Measurements from ENCODE around the gene SHANK3. TPM values are rescaled to one million over a fixed set of nuclear protein-coding genes. Genes with fewer than 3 reads are reported as not detected.

Gene SHANK3
- total and polyA plus RNA-seq, 3 experiments from 2014 or later = 0.07 TPM; not detected in 1

DNA sequence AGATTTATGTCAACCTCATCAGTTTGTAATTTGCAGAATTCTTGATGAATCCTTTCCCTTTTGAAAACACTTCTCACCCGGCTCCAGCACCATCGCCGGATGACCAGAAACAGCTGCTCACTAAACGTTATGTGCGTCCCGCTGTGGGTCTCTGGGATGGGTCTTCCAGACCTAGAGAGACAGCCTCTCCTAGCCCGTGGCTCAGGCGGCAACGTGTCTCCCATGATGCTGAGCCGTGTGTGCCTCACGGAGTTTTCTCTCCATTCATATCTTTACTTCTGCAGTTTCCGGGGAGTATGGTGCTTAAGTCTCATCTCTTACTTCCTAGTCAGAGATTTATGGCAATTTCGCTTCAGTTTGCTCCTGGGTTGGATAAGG lies 40.4 kb downstream of the SHANK3 start:
- Mint-ChIP-seq H3K27me3 (peaks cover 7 to 10% of the 10 kb centered on the region in 2 donors), H3K27ac (no peak overlapping the region), H3K4me1 (peaks cover 0 to 2% (median 0%) of the 10 kb centered on the region in 3 donors), H3K36me3 (no peaks in the 10 kb centered on the region), H3K4me3 (no peak overlapping the region), H3K9me3 (no peaks in the 10 kb centered on the region)
- DNase-seq = no peak
- Histone ChIP-seq H3K4me3 (ENCODE audit: low read length) (no peak overlapping the region), H3K4me1 (ENCODE audit: insufficient read depth, low read length) (no peaks in the 10 kb centered on the region), H3K27me3 (ENCODE audit: insufficient read depth, low read length, poor library complexity, severe bottlenecking) (no peaks in the 10 kb centered on the region), H3K9me3 (ENCODE audit: low read length) (no peaks in the 10 kb centered on the region), H3K36me3 (ENCODE audit: insufficient read depth, low read length) (no peaks in the 10 kb centered on the region), H3K27ac (ENCODE audit: low read depth, low read length) (no peak overlapping the region)
- ChIA-PET POLR2A (no interaction called here), CTCF (no interaction called here)

DNA sequence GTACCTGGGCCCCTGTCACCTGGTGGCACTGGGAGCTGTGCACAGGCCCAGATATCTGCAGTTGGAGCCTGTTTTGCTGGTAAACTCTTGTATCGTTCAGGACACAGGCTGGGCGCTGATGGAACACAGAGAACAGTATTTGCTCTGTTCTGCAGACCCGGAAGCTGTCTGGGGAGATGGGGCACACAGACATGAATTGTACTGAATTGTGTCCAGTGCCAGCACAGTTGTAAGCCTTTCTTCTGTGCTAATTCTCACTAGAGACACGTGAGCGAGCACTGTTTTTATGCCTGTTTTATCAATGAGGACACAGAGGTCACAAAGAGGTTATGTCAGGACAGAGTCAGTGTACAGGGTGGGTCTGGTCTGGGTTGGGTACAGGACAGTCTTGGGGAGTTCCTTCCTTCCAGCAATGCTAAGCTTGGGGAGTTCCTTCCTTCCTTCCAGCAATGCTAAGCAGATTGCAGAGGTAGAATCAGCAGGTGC lies 41.0 kb downstream of the SHANK3 start:
- no peaks in the 10 kb centered on the region for H3K36me3 ChIP-seq (ENCODE audit: insufficient read depth, low read length)
- H3K27ac ChIP-seq (ENCODE audit: low read depth, low read length) = no peak overlapping the region
- no peak overlapping the region for H3K4me3 ChIP-seq (ENCODE audit: low read length)
- DNase-seq = no peak
- H3K9me3 ChIP-seq (ENCODE audit: low read length) = no peaks in the 10 kb centered on the region
- Mint-ChIP-seq H3K4me1 (peaks cover 0 to 2% (median 0%) of the 10 kb centered on the region in 3 donors), H3K27ac (no peak overlapping the region), H3K36me3 (no peaks in the 10 kb centered on the region), H3K9me3 (no peaks in the 10 kb centered on the region), H3K4me3 (no peak overlapping the region), H3K27me3 (peaks cover 7 to 10% of the 10 kb centered on the region in 2 donors)
- ChIA-PET CTCF (no interaction called here), POLR2A (no interaction called here)
- H3K27me3 ChIP-seq (ENCODE audit: insufficient read depth, low read length, poor library complexity, severe bottlenecking) = no peaks in the 10 kb centered on the region
- no peaks in the 10 kb centered on the region for H3K4me1 ChIP-seq (ENCODE audit: insufficient read depth, low read length)

- H3K27me3 Mint-ChIP-seq = peaks cover 7 to 10% of the 10 kb centered on the region in 2 donors
- no peaks in the 10 kb centered on the region for H3K9me3 ChIP-seq (ENCODE audit: low read length)
- CTCF ChIA-PET = no interaction called here
- POLR2A ChIA-PET = no interaction called here
- DNase-seq = no peak
- no peak overlapping the region for H3K4me3 ChIP-seq (ENCODE audit: low read length)
- H3K9me3 Mint-ChIP-seq = no peaks in the 10 kb centered on the region
- H3K4me1 ChIP-seq (ENCODE audit: insufficient read depth, low read length) = no peaks in the 10 kb centered on the region
- no peaks in the 10 kb centered on the region for H3K36me3 Mint-ChIP-seq
- H3K4me1 Mint-ChIP-seq = peaks cover 0 to 2% (median 0%) of the 10 kb centered on the region in 3 donors
- no peaks in the 10 kb centered on the region for H3K36me3 ChIP-seq (ENCODE audit: insufficient read depth, low read length)
- no peak overlapping the region for H3K27ac Mint-ChIP-seq
- no peak overlapping the region for H3K27ac ChIP-seq (ENCODE audit: low read depth, low read length)
- H3K4me3 Mint-ChIP-seq = no peak overlapping the region
- no peaks in the 10 kb centered on the region for H3K27me3 ChIP-seq (ENCODE audit: insufficient read depth, low read length, poor library complexity, severe bottlenecking)
These were observed 41.5 kb downstream of the SHANK3 start for GRCh38 chr22:50714150-50714549.

- Mint-ChIP-seq H3K27me3 (peaks cover 7 to 10% of the 10 kb centered on the region in 2 donors), H3K4me3 (no peak overlapping the region), H3K27ac (no peak overlapping the region), H3K36me3 (no peaks in the 10 kb centered on the region), H3K4me1 (peaks cover 0 to 2% (median 0%) of the 10 kb centered on the region in 3 donors), H3K9me3 (no peaks in the 10 kb centered on the region)
- CTCF ChIA-PET = no interaction called here
- H3K27ac ChIP-seq (ENCODE audit: low read depth, low read length) = no peak overlapping the region
- no peaks in the 10 kb centered on the region for H3K27me3 ChIP-seq (ENCODE audit: insufficient read depth, low read length, poor library complexity, severe bottlenecking)
- POLR2A ChIA-PET = no interaction called here
- H3K9me3 ChIP-seq (ENCODE audit: low read length) = no peaks in the 10 kb centered on the region
- DNase-seq = no peak
- no peak overlapping the region for H3K4me3 ChIP-seq (ENCODE audit: low read length)
- no peaks in the 10 kb centered on the region for H3K36me3 ChIP-seq (ENCODE audit: insufficient read depth, low read length)
- no peaks in the 10 kb centered on the region for H3K4me1 ChIP-seq (ENCODE audit: insufficient read depth, low read length)
These were observed 42.1 kb downstream of the SHANK3 start for GRCh38 chr22:50714631-50715179.

- H3K4me1 Mint-ChIP-seq = peaks cover 0 to 2% (median 0%) of the 10 kb centered on the region in 3 donors
- no peak overlapping the region for H3K4me3 ChIP-seq (ENCODE audit: low read length)
- CTCF ChIA-PET = no interaction called here
- H3K9me3 ChIP-seq (ENCODE audit: low read length) = no peaks in the 10 kb centered on the region
- H3K4me3 Mint-ChIP-seq = no peak overlapping the region
- no peaks in the 10 kb centered on the region for H3K9me3 Mint-ChIP-seq
- no peak overlapping the region for H3K27ac ChIP-seq (ENCODE audit: low read depth, low read length)
- no peaks in the 10 kb centered on the region for H3K4me1 ChIP-seq (ENCODE audit: insufficient read depth, low read length)
- no peak for DNase-seq
- no peaks in the 10 kb centered on the region for H3K36me3 Mint-ChIP-seq
- H3K36me3 ChIP-seq (ENCODE audit: insufficient read depth, low read length) = no peaks in the 10 kb centered on the region
- POLR2A ChIA-PET = no interaction called here
- no peaks in the 10 kb centered on the region for H3K27me3 ChIP-seq (ENCODE audit: insufficient read depth, low read length, poor library complexity, severe bottlenecking)
- H3K27ac Mint-ChIP-seq = no peak overlapping the region
- H3K27me3 Mint-ChIP-seq = peaks cover 7% of the 10 kb centered on the region in 2 donors
These were observed 42.6 kb downstream of the SHANK3 start for GRCh38 chr22:50715250-50715649.

DNA sequence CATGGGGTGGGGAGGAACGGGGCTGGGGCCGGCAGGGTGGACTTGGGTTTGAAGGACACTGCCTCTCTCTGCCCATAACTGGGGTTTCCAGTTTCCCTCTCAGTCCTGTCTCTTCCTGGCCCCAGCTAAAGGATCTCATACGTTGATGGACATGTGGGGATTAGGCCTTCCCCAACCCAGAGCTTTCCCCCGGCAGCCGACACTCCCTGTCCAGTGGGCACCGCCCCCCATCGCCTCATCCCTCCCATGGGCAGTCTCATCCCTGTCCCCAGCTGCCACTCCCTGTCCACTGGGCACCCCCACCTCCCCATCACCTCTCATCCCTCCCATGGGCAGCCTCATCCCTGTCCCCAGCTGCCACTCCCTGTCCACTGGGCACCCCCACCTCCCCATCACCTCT lies 43.2 kb downstream of the SHANK3 start:
- Histone ChIP-seq H3K4me3 (ENCODE audit: low read length) (no peak overlapping the region), H3K27me3 (ENCODE audit: insufficient read depth, low read length, poor library complexity, severe bottlenecking) (no peaks in the 10 kb centered on the region), H3K4me1 (ENCODE audit: insufficient read depth, low read length) (no peaks in the 10 kb centered on the region), H3K27ac (ENCODE audit: low read depth, low read length) (no peak overlapping the region), H3K9me3 (ENCODE audit: low read length) (no peaks in the 10 kb centered on the region), H3K36me3 (ENCODE audit: insufficient read depth, low read length) (no peaks in the 10 kb centered on the region)
- ChIA-PET POLR2A (no interaction called here), CTCF (no interaction called here)
- H3K27ac Mint-ChIP-seq = no peak overlapping the region
- peaks cover 0 to 2% (median 0%) of the 10 kb centered on the region in 3 donors for H3K4me1 Mint-ChIP-seq
- H3K4me3 Mint-ChIP-seq = no peak overlapping the region
- no peak for DNase-seq
- no peaks in the 10 kb centered on the region for H3K9me3 Mint-ChIP-seq
- no peaks in the 10 kb centered on the region for H3K36me3 Mint-ChIP-seq
- H3K27me3 Mint-ChIP-seq = peaks cover 7% of the 10 kb centered on the region in 2 donors

DNA sequence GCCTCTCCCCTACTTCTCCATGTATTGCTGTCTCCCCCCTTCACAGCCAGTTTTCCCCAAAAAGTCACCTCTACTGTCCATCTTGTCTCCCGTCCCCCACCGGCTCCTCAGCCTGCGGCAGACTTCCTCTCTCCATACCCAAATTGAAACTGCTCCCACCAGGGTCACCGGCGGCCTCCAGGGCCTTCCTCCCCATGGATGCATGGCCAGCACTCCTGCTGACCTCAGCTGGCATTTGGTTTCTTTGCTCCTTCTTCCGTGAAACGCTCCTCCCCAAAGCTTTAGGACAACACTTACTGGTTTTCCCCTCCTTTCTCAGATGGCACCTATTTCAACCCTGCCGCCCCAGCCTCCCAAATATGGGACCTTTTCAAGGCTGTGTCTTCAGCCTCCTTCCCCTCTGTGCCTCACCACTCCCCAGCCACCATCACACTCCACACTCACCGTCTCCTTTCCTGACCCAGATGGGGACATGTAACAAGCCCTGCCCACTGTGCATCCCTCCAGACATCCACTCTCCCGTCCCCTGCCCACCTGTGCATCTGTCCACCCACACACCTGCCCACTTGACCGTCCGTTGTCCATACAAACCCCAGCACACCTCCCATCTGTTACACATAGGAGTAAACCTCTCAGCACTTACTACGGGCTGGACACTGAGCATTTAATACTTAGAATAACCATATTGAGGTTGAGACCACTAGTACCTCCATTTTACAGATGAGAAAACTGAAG lies 43.8 kb downstream of the SHANK3 start:
- no peaks in the 10 kb centered on the region for H3K9me3 ChIP-seq (ENCODE audit: low read length)
- no peaks in the 10 kb centered on the region for H3K27me3 ChIP-seq (ENCODE audit: insufficient read depth, low read length, poor library complexity, severe bottlenecking)
- H3K9me3 Mint-ChIP-seq = no peaks in the 10 kb centered on the region
- no peaks in the 10 kb centered on the region for H3K36me3 Mint-ChIP-seq
- ChIA-PET POLR2A (no interaction called here), CTCF (no interaction called here)
- no peaks in the 10 kb centered on the region for H3K4me1 ChIP-seq (ENCODE audit: insufficient read depth, low read length)
- H3K36me3 ChIP-seq (ENCODE audit: insufficient read depth, low read length) = no peaks in the 10 kb centered on the region
- DNase-seq = no peak
- no peak overlapping the region for H3K27ac ChIP-seq (ENCODE audit: low read depth, low read length)
- H3K27ac Mint-ChIP-seq = no peak overlapping the region
- H3K27me3 Mint-ChIP-seq = peaks cover 4 to 7% of the 10 kb centered on the region in 2 donors
- no peak overlapping the region for H3K4me3 ChIP-seq (ENCODE audit: low read length)
- H3K4me1 Mint-ChIP-seq = no peaks in the 10 kb centered on the region
- no peak overlapping the region for H3K4me3 Mint-ChIP-seq

DNA sequence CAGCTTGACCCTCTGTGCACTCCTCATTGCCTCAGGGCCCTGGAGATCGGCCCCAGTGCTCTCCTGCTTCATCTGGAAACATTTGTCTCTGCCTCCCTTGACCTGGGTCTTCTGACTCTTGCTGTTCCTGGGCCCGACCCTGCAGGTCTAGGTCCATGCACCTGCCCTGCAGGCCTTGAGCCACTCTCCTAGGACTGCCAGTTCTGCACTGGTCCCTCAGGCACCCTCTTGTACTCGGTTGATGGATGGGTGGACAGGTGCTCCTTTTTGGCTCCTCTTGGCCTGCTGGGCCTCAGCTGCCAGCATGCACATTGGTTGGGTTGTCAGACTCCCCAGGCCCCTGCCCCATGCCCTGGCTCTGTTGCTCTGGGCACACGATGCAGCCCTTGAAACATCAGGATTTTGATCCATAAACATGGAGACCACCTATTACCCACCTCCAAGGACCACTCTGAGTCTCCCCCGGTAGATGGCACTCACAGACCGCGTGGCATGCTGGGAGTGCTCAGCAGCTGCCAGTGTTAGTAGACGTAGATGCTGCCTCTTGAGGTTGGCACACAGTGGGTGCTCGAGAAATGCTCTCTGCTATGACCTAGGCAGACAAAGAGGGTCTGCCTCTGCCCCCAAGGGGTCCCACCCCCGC lies 45.2 kb downstream of the SHANK3 start:
- Histone ChIP-seq H3K9me3 (ENCODE audit: low read length) (no peaks in the 10 kb centered on the region), H3K4me1 (ENCODE audit: insufficient read depth, low read length) (no peaks in the 10 kb centered on the region), H3K27ac (ENCODE audit: low read depth, low read length) (no peak overlapping the region), H3K36me3 (ENCODE audit: insufficient read depth, low read length) (no peaks in the 10 kb centered on the region), H3K27me3 (ENCODE audit: insufficient read depth, low read length, poor library complexity, severe bottlenecking) (no peaks in the 10 kb centered on the region), H3K4me3 (ENCODE audit: low read length) (no peak overlapping the region)
- H3K4me1 Mint-ChIP-seq = no peaks in the 10 kb centered on the region
- H3K4me3 Mint-ChIP-seq = no peak overlapping the region
- no peaks in the 10 kb centered on the region for H3K9me3 Mint-ChIP-seq
- CTCF ChIA-PET = no interaction called here
- no peak overlapping the region for H3K27ac Mint-ChIP-seq
- H3K27me3 Mint-ChIP-seq = peaks cover 4 to 7% of the 10 kb centered on the region in 2 donors
- POLR2A ChIA-PET = no interaction called here
- H3K36me3 Mint-ChIP-seq = no peaks in the 10 kb centered on the region
- no peak for DNase-seq

Measured in CD8-positive, alpha-beta memory T cell (primary cell).